IMR-90 (cell line): ENCODE data around the gene SLX9.

Source experiments
- BHLHE40 ChIP-seq: fragments of 150-350 bp; IDR thresholded peaks from 2 replicates; pipeline ENCODE4 v1.6.1; 2016; ENCODE audit warnings: mild to moderate bottlenecking, low read depth, low read length
- CHD1 ChIP-seq: IDR thresholded peaks from 2 replicates; pipeline ENCODE4 v1.6.1; 2012; ENCODE audit warnings: low read depth, low read length, improper control_type of control experiment
- CTCF ChIP-seq: conservative IDR thresholded peaks from 2 replicates; pipeline ENCODE4 v1.5.1; 2012; ENCODE audit warnings: mild to moderate bottlenecking, low read depth, low read length, improper control_type of control experiment
- FOS ChIP-seq: fragments of 150-350 bp; IDR thresholded peaks from 2 replicates; pipeline ENCODE4 v1.6.1; 2016; ENCODE audit warnings: low read depth, low read length
- MAFK ChIP-seq: IDR thresholded peaks from 2 replicates; pipeline ENCODE4 v1.6.1; 2012; ENCODE audit warnings: low read depth, low read length, improper control_type of control experiment
- MXI1 ChIP-seq: IDR thresholded peaks from 2 replicates; pipeline ENCODE4 v1.6.1; 2012; ENCODE audit warnings: low read depth, mild to moderate bottlenecking, low read length, moderate library complexity, borderline replicate concordance
- POLR2A ChIP-seq: IDR thresholded peaks from 2 replicates; pipeline ENCODE4 v1.6.1; 2012; ENCODE audit warnings: mild to moderate bottlenecking, low read depth, low read length
- RAD21 ChIP-seq: IDR thresholded peaks from 2 replicates; pipeline ENCODE4 v1.6.1; 2012; ENCODE audit warnings: low read length, improper control_type of control experiment
- RCOR1 ChIP-seq: IDR thresholded peaks from 2 replicates; pipeline ENCODE4 v1.6.1; 2012; ENCODE audit warnings: mild to moderate bottlenecking, low read length, improper control_type of control experiment; ENCODE audit not compliant: insufficient replicate concordance
- USF2 ChIP-seq: fragments of 150-350 bp; IDR thresholded peaks from 2 replicates; pipeline ENCODE4 v1.6.1; 2017; ENCODE audit warnings: mild to moderate bottlenecking, antibody characterized with exemption, low read length, low read depth

GRCh38 chr21:44902268-44903049 lies 37.4 kb upstream of the SLX9 start:
- TF ChIP-seq CTCF (no peak), CHD1 (no peak), POLR2A (no peak), USF2 (no peak), MXI1 (no peak), RAD21 (no peak), BHLHE40 (no peak), MAFK (no peak), FOS (no peak), RCOR1 (no peak)
